Common myeloid progenitor, CD34-positive (primary cell): ENCODE data around the gene TUT1.
"Not testable (repeated sequence)": the region's sequence is repeated elsewhere in the genome, so short reads cannot be mapped to it uniquely, and the experiment has no call there.

ENCODE experiments used
- CTCF ChIA-PET: fragments of 350-600 bp; sonication (Branson Sonifier 250); formaldehyde crosslinking; loops from one replicate; lab custom pipeline; 2021; ENCODE audit warnings: antibody characterized with exemption; lab: Charles Lee
- POLR2A ChIA-PET: fragments of 350-600 bp; sonication (Branson Sonifier 250); formaldehyde crosslinking; loops from one replicate; lab custom pipeline; 2021; ENCODE audit warnings: antibody characterized with exemption; lab: Charles Lee
- DNase-seq, 3 donors: peaks; one replicate each; pipeline versions ENCODE4 v3.0.0 to v3.0.0-alpha.2; 2013
- H3K27ac ChIP-seq, 2 experiments: 1 replicate in 1 of 2; 2 replicates in 1 of 2; pipeline ENCODE4 v1.7.0; 2013; ENCODE audit warnings: inconsistent platforms in 2 of 2, low read length in 2 of 2, mild to moderate bottlenecking in 2 of 2, low read depth in 1 of 2, moderate library complexity in 1 of 2; ENCODE audit not compliant: severe bottlenecking in 2 of 2, insufficient read depth in 1 of 2, poor library complexity in 1 of 2
- H3K27me3 ChIP-seq, 5 experiments: replicated peaks in 2 of 5; 1 replicate in 3 of 5; 2 replicates in 2 of 5; pipeline versions ENCODE4 v1.6.1 to v1.7.0; 2013; ENCODE audit warnings: low read length in 4 of 5, mild to moderate bottlenecking in 2 of 5, moderate library complexity in 2 of 5, inconsistent platforms in 1 of 5; ENCODE audit not compliant: insufficient read depth in 5 of 5, control insufficient read depth in 4 of 5
- H3K36me3 ChIP-seq, 4 experiments: 1 replicate in 2 of 4; 2 replicates in 2 of 4; pipeline versions ENCODE4 v1.6.1 to v1.7.0; 2013; ENCODE audit warnings: low read length in 3 of 4, control low read depth in 1 of 4, mild to moderate bottlenecking in 1 of 4; ENCODE audit not compliant: control insufficient read depth in 4 of 4, insufficient read depth in 4 of 4
- H3K4me1 ChIP-seq, 4 experiments: 1 replicate in 3 of 4; 2 replicates in 1 of 4; pipeline versions ENCODE4 v1.6.1 to v1.7.1; 2013; ENCODE audit warnings: low read length in 3 of 4, mild to moderate bottlenecking in 3 of 4, control low read depth in 1 of 4, inconsistent platforms in 1 of 4, moderate library complexity in 1 of 4; ENCODE audit not compliant: control insufficient read depth in 4 of 4, insufficient read depth in 4 of 4; ENCODE audit errors: control extremely low read depth in 1 of 4
- H3K4me3 ChIP-seq, 7 experiments: 1 replicate in 4 of 7; 2 replicates in 3 of 7; pipeline versions ENCODE4 v1.5.1 to v1.7.0; 2013; ENCODE audit warnings: mild to moderate bottlenecking in 7 of 7, low read length in 6 of 7, moderate library complexity in 6 of 7, inconsistent platforms in 2 of 7, low read depth in 2 of 7, control low read depth in 1 of 7; ENCODE audit not compliant: insufficient read depth in 4 of 7, control insufficient read depth in 1 of 7; ENCODE audit errors: extremely low read depth in 1 of 7
- H3K9me3 ChIP-seq, 5 experiments: 1 replicate in 4 of 5; 2 replicates in 1 of 5; pipeline versions ENCODE4 v1.6.1 to v1.7.1; 2013; ENCODE audit warnings: low read length in 4 of 5, mild to moderate bottlenecking in 2 of 5, inconsistent platforms in 1 of 5, low read depth in 1 of 5, moderate library complexity in 1 of 5; ENCODE audit not compliant: control insufficient read depth in 4 of 5, insufficient read depth in 2 of 5; ENCODE audit errors: control extremely low read depth in 1 of 5
- WGBS: methylation state at CpG from one replicate; pipeline ENCODE4 v1.1.5; 2013; ENCODE audit not compliant: insufficient coverage; 5-methylcytosine and 5-hydroxymethylcytosine counted together

TUT1 gene

DNA sequence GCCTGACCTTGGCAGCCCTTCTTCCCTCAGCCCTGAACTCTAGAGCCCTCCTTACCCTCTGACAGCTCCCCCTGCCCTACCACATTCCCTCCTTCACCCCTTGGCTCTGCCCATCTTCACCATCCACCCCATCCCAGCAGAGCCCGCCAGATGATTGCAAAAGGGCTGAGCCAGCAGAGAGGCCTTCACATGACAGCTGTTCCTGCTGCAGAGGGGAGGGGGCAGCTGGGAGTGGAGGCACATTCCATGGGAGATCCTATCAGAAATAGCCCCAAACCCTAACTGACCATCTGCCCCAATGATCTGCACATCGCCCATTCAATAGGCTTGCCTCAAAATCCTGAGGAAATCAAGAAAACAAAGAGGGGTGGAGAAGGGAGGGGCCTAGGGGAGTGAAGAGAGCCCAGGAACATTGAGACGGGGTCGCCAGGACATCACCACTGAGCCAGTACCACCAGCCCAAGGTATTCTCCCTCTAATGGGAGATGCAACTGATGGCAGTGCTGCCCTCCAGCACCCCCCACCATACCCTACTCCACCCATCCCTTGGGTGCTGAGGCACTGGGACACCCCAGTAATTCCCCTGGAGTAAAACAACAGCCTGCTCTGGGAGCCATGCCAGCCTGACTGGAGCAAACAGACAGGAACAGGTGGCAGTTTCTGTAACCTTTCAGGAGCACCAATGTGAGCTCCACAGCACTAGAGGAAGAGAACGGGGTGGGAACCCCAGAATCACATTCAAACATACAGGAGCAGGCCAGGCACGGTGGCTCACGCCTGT lies 36.7 kb downstream of the TUT1 start:
- peaks cover 19 to 97% (median 86%) of the 10 kb centered on the region in 4 experiments for H3K4me1 ChIP-seq
- no peaks in the 10 kb centered on the region for H3K27me3 ChIP-seq
- peak overlapping the region in 3 of 7 experiments; percentile 8 to 69 (median 66) for H3K4me3 ChIP-seq
- POLR2A ChIA-PET, result interaction anchor here (1.2 to 2.3 kb wide), 3 partner anchors 8 to 110 kb away, joined by 4 to 10 read pairs (median 4); partner anchors contain the start of genes AHNAK, C11orf98 and CSKMT
- WGBS, result 92% methylated on average over 3 of the region's 7 CpGs
- CTCF ChIA-PET, result interaction anchor here (0.7 to 19.4 kb wide), 8 partner anchors 10 to 160 kb away, joined by 3 to 283 read pairs (median 4); partner anchors contain the start of gene AHNAK
- H3K36me3 ChIP-seq, result peaks cover 5 to 14% (median 9%) of the 10 kb centered on the region in 4 experiments
- peak overlapping the region; percentile 96 to 97 for H3K27ac ChIP-seq
- DNase-seq, result no peak
- H3K9me3 ChIP-seq, result no peaks in the 10 kb centered on the region

DNA sequence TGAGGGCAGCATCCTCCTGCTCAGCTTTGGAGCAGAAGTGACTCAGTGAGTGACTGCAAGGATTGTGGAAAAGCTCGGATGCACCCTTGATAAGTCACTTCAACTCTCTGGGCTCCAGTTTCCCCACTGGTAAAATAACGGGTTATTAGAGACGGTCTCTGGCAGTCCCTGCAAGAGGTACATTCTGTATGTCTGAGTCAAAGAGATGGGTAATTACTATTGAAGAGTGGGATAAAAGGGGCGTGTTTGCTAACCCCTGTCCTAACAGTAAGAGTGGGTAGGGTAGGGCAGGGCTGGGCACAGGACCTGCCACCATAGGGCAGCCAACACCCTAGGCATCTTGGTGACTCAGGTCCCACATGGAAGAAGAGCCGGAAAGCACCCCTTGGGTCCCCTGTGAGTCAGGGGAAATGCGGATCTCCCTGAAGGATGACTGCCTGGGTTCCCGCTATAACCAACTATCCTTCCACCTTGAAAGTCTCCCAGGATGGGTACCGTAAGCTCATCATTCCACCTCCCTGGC lies 37.4 kb downstream of the TUT1 start:
- CTCF ChIA-PET, result interaction anchor here (1.1 to 19.4 kb wide), 6 partner anchors 12 to 159 kb away, joined by 3 to 283 read pairs (median 4); partner anchors contain the start of gene AHNAK
- H3K9me3 ChIP-seq, result no peaks in the 10 kb centered on the region
- DNase-seq, result peak in 2 of 3 donors; percentile 19 to 30
- H3K27ac ChIP-seq, result peak overlapping the region; percentile 96 to 97
- peak overlapping the region in 2 of 7 experiments; percentile 66 to 69 for H3K4me3 ChIP-seq
- 97% methylated on average over 4 of the region's 8 CpGs for WGBS
- H3K4me1 ChIP-seq, result peaks cover 19 to 93% (median 82%) of the 10 kb centered on the region in 4 experiments
- POLR2A ChIA-PET, result interaction anchor here (2.3 kb wide), 1 partner anchor 9 kb away, joined by 10 read pairs; no protein-coding TSS in a partner anchor
- H3K36me3 ChIP-seq, result peaks cover 0 to 7% (median 3%) of the 10 kb centered on the region in 4 experiments
- peaks cover 0 to under 1% (median 0%) of the 10 kb centered on the region in 5 experiments for H3K27me3 ChIP-seq

DNA sequence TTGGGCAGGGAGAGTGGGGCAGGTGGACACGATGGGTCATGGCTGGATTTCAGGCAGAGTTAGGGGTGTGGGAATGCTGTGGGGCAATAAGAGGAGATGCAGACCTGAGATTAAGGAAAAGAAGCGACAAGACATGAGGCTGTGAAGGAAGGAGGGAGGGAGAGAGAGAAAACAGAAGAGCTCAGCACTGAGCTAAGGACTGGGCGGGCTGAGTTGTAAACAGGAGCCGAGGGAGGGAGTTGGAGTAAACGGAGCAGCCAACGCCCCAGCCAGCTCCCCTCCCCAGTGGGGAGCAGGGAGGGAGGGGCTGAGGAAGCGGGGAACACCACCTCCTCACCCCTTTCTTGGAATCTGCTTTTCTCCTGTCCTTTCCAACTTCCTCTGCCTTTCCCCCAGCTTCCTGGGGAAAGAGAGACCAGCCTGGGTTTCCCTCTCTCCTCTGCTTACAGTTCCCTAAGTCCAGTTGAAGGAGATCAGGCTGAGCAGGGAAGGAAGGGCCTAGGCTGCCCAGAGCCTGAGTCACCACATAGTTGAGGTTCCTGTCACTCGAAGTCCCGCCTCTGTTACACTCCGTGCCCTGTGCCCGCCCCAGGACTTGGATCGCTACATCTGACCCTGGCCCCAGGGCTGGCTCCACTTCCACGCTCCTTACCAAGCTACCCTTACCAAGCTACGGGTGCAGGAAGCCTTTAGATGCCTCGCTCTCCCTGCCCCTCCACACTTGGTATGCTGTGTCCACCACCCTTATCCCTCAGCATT lies 38.1 kb downstream of the TUT1 start:
- H3K36me3 ChIP-seq, result peaks cover 0 to 1% (median under 1%) of the 10 kb centered on the region in 4 experiments
- ChIA-PET POLR2A (interaction anchor here (1.0 kb wide), 1 partner anchor 288 kb away, joined by 3 read pairs; no protein-coding TSS in a partner anchor), CTCF (interaction anchor here (0.7 to 19.4 kb wide), 10 partner anchors 10 to 189 kb away, joined by 3 to 283 read pairs (median 4); partner anchors contain the start of genes AHNAK and EEF1G)
- peaks cover 0 to 3% (median 0%) of the 10 kb centered on the region in 5 experiments for H3K27me3 ChIP-seq
- peak; percentile 72 to 87 (median 86) for DNase-seq
- peak overlapping the region in 5 of 7 experiments; percentile 11 to 69 (median 44) for H3K4me3 ChIP-seq
- H3K27ac ChIP-seq, result peak overlapping the region; percentile 96 to 97
- 0% methylated on average over 8 of the region's 15 CpGs for WGBS
- H3K9me3 ChIP-seq, result no peaks in the 10 kb centered on the region
- H3K4me1 ChIP-seq, result peaks cover 19 to 90% (median 76%) of the 10 kb centered on the region in 4 experiments

DNA sequence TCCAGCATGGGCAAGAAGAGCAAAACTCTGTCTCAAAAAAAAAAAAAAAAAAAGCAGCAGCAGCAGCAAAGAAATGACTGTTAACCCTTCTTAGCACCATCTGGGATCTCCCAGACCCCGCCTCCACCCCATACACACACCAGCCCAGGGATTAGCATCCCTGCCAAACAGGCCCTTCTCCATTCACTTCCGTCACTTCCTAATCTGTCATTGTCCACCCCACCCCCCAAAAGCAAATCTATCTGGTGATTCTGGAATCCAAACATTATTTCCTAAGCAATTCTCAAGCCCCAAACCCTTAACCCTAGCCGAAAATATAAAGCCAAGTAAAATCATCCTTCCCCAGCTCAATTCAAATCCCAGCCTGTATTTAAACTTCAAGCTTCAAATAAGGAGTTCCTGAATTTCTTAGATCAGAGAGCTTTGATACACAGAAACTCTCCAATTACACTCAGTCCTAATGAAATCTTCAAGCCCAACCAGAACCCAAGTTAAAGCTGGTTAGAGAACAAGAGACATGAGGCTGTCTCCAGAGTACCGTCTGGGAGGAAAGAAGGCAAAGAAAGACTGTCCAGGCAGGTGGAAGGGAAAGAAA lies 38.7 kb downstream of the TUT1 start:
- Histone ChIP-seq H3K4me3 (peak overlapping the region in 5 of 7 experiments; percentile 11 to 69 (median 44)), H3K36me3 (no peaks in the 10 kb centered on the region), H3K27me3 (peaks cover 0 to 3% (median 0%) of the 10 kb centered on the region in 5 experiments), H3K27ac (peak overlapping the region; percentile 96 to 97), H3K9me3 (no peaks in the 10 kb centered on the region), H3K4me1 (peaks cover 18 to 90% (median 74%) of the 10 kb centered on the region in 4 experiments)
- ChIA-PET CTCF (interaction anchor here (0.7 to 19.4 kb wide), 10 partner anchors 11 to 189 kb away, joined by 3 to 283 read pairs (median 4); partner anchors contain the start of genes AHNAK and EEF1G), POLR2A (interaction anchor here (0.6 to 1.6 kb wide), 4 partner anchors 9 to 289 kb away, joined by 3 to 5 read pairs (median 3); partner anchors contain the start of gene TTC9C)
- WGBS, result 26% methylated on average over 2 of the region's 4 CpGs
- DNase-seq, result no peak

DNA sequence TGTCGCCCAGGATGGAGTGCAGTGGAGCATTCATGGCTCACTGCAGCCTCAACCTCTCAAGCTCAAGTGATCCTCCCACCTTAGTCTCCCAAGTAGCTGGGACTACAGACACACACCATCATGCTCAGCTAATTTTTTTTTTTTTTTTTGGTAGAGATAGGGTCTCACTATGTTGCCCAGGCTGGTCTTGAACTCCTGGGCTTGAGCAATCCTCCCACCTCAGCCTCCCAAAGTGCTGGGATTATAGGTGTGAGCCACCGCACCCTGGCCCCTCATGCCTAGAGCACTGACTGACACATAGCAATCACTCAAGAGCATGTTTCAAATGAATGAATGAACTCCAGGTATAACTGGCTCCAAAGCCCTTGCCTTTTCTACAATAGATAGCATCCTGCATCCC lies 40.8 kb downstream of the TUT1 start:
- H3K27me3 ChIP-seq, H3K4me3 ChIP-seq, DNase-seq, H3K36me3 ChIP-seq, H3K27ac ChIP-seq, POLR2A ChIA-PET, H3K9me3 ChIP-seq: not testable (repeated sequence)
- WGBS, result 100% methylated on average over 1 of the region's 2 CpGs
- H3K4me1 ChIP-seq, result peaks cover 11 to 77% (median 69%) of the 10 kb centered on the region in 4 experiments
- CTCF ChIA-PET, result interaction anchor here (0.9 to 19.4 kb wide), 5 partner anchors 9 to 157 kb away, joined by 3 to 283 read pairs (median 6); partner anchors contain the start of gene AHNAK
